ENCODE measurements around the gene KLHL33. TPM values are rescaled to one million over a fixed set of nuclear protein-coding genes. Genes with fewer than 3 reads are reported as not detected.
"Not testable (repeated sequence)": the region's sequence is repeated elsewhere in the genome, so short reads cannot be mapped to it uniquely, and the experiment has no call there.

KLHL33 gene
- total and polyA plus RNA-seq, 10 of the 15 experiments (the other 5 are each of a cell fraction or from before 2014, with no cell fraction given), result 0.01 to 0.16 (median 0.04) TPM; not detected in 5

DNA sequence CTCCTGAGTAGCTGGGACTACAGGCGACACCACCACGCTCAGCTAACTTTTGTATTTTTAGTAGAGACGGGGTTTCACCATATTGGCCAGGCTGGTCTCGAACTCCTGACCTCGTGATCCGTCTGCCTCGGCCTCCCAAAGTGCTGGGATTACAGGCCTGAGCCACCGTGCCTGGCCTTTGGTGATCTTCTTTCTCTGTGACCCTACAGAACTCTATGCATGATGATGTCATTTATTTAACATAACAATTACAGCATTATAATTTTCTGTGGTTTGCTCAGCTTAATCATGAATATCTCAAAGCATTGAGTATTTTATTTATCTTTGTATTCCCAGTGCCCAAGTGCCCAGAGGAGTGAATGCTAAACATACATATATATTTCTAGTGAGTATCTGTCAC, 16.9 kb upstream of the KLHL33 start:
- CTCF ChIA-PET, result interaction anchor here (0.6 to 4.7 kb wide), 7 partner anchors 9 to 220 kb away, joined by 3 to 48 read pairs (median 4); partner anchors contain the start of gene TEP1
- ATAC-seq; BruUV-seq (replicated peaks); H3K9me3 ChIP-seq (replicated peaks; ENCODE audit: control insufficient read depth, insufficient read depth, low read length); DNase-seq (ENCODE audit: low read depth, low spot score); H3K27me3 ChIP-seq (replicated peaks in 1 of 2; ENCODE audit: control insufficient read depth in 2 of 2, insufficient read depth in 2 of 2, low read length in 1 of 2); H3K9ac ChIP-seq (ENCODE audit: control insufficient read depth, insufficient read depth, low read length); H3K27ac ChIP-seq (ENCODE audit: control insufficient read depth, insufficient read depth); H3K4me3 ChIP-seq; H2AFZ ChIP-seq (ENCODE audit: control insufficient read depth, low read depth, low read length); intact Hi-C loops (cut with micrococcal nuclease; ENCODE audit: unreplicated experiment); H3K4me1 ChIP-seq (ENCODE audit: control insufficient read depth, insufficient read depth, low read length); H4K20me1 ChIP-seq (ENCODE audit: control insufficient read depth, insufficient read depth); FAIRE-seq: not testable (repeated sequence)
- H3K36me3 ChIP-seq (ENCODE audit: control insufficient read depth in 2 of 2, insufficient read depth in 2 of 2, low read length in 1 of 2), result peaks cover 9 to 44% of the 10 kb centered on the region in 2 experiments; a peak in 3 of 4 replicates
- peak overlapping the region; percentile 67 for H3K4me2 ChIP-seq (ENCODE audit: control insufficient read depth, insufficient read depth)
- H3K79me2 ChIP-seq (ENCODE audit: control insufficient read depth, insufficient read depth, low read length), result peaks cover 39% of the 10 kb centered on the region
- SMC1A ChIA-PET (ENCODE audit: uncharacterized antibody, unreplicated experiment), result interaction anchor here (0.8 to 1.0 kb wide), 4 partner anchors 12 to 38 kb away, joined by 3 to 4 read pairs (median 3); no protein-coding TSS in a partner anchor
- POLR2A ChIA-PET, result interaction anchor here (1.2 kb wide), 1 partner anchor 9 kb away, joined by 3 read pairs; the partner anchor contains the start of gene PIP4P1
- peak; percentile 60 for TF ChIP-seq ATF7 (IDR thresholded peaks at IDR 0.05; ENCODE audit: low read depth)
- RAD21 ChIA-PET (ENCODE audit: unreplicated experiment), result interaction anchor here (1.3 kb wide), 1 partner anchor 37 kb away, joined by 3 read pairs; no protein-coding TSS in a partner anchor
- WGBS (ENCODE audit: insufficient coverage, insufficient replicate concordance, low lambda C conversion rate, missing lambda C conversion rate), result 88% methylated on average over 8 of the region's 8 CpGs
- in situ Hi-C loops (cut with MboI), result loop anchor here (5.0 kb wide), 1 partner anchor 36 kb away; no protein-coding TSS in a partner anchor

DNA sequence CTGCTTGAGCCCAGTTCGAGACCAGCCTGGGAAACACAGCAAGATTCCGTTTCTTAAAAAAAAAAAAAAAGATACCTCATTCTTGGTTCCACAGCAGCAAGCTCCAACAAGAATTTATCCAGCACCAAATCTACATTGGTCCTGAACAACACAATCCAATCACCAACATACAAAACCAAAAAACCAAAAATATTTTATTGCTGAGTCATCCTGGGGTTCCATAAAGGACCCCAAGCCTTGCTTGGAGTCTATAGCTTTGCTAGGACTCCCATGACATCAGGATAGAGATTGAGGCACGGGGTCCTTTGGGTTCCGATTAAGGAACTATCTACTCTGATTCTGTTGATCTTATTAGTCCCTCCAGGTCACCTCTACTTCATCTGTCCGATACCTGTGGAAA, 10.9 kb upstream of the KLHL33 start:
- no peaks in the 10 kb centered on the region for H4K20me1 ChIP-seq (ENCODE audit: control insufficient read depth, insufficient read depth)
- WGBS (ENCODE audit: insufficient coverage, insufficient replicate concordance, low lambda C conversion rate, missing lambda C conversion rate), result 94% methylated on average over 5 of the region's 5 CpGs
- intact Hi-C loops (cut with micrococcal nuclease; ENCODE audit: unreplicated experiment), result no loop called here
- no peaks in the 10 kb centered on the region for H3K4me1 ChIP-seq (ENCODE audit: control insufficient read depth, insufficient read depth, low read length)
- ChIA-PET CTCF (interaction anchor here (0.8 kb wide), 1 partner anchor 12 kb away, joined by 3 read pairs; no protein-coding TSS in a partner anchor), POLR2A (no interaction called here), RAD21 (ENCODE audit: unreplicated experiment) (no interaction called here), SMC1A (ENCODE audit: uncharacterized antibody, unreplicated experiment) (no interaction called here)
- no peaks in the 10 kb centered on the region for H3K79me2 ChIP-seq (ENCODE audit: control insufficient read depth, insufficient read depth, low read length)
- H3K4me2 ChIP-seq (ENCODE audit: control insufficient read depth, insufficient read depth), result no peak overlapping the region
- no TSS peak for BruUV-seq (replicated peaks)
- H3K9ac ChIP-seq (ENCODE audit: control insufficient read depth, insufficient read depth, low read length), result no peak overlapping the region
- H3K27me3 ChIP-seq (replicated peaks in 1 of 2; ENCODE audit: control insufficient read depth in 2 of 2, insufficient read depth in 2 of 2, low read length in 1 of 2), result no peaks in the 10 kb centered on the region
- ATAC-seq (no peak), FAIRE-seq (no peak), DNase-seq (ENCODE audit: low read depth, low spot score) (no peak)
- no peak overlapping the region for H2AFZ ChIP-seq (ENCODE audit: control insufficient read depth, low read depth, low read length)
- in situ Hi-C loops (cut with MboI), result no loop called here
- TF ChIP-seq YBX1 (IDR thresholded peaks at IDR 0.05) (no peak), YY1 (IDR thresholded peaks at IDR 0.05; ENCODE audit: low read depth, low read length) (no peak), POLR2AphosphoS2 (IDR thresholded peaks at IDR 0.05; ENCODE audit: low read depth, low read length) (no peak), PAX5 (IDR thresholded peaks at IDR 0.05; ENCODE audit: borderline replicate concordance, low read depth, low read length) (no peak), MTA3 (IDR thresholded peaks at IDR 0.05; ENCODE audit: borderline replicate concordance, low read length) (no peak), RBBP5 (conservative IDR thresholded peaks at IDR 0.05) (no peak), RELA (IDR thresholded peaks at IDR 0.05; ENCODE audit: borderline replicate concordance, partially characterized antibody) (no peak), ZNF24 (IDR thresholded peaks at IDR 0.05) (no peak)
- TF ChIP-seq, protein P1, sequence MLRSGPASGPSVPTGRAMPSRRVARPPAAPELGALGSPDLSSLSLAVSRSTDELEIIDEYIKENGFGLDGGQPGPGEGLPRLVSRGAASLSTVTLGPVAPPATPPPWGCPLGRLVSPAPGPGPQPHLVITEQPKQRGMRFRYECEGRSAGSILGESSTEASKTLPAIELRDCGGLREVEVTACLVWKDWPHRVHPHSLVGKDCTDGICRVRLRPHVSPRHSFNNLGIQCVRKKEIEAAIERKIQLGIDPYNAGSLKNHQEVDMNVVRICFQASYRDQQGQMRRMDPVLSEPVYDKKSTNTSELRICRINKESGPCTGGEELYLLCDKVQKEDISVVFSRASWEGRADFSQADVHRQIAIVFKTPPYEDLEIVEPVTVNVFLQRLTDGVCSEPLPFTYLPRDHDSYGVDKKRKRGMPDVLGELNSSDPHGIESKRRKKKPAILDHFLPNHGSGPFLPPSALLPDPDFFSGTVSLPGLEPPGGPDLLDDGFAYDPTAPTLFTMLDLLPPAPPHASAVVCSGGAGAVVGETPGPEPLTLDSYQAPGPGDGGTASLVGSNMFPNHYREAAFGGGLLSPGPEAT (IDR thresholded peaks at IDR 0.05; ENCODE audit: low read depth), result no peak
- TF ChIP-seq, protein P2, sequence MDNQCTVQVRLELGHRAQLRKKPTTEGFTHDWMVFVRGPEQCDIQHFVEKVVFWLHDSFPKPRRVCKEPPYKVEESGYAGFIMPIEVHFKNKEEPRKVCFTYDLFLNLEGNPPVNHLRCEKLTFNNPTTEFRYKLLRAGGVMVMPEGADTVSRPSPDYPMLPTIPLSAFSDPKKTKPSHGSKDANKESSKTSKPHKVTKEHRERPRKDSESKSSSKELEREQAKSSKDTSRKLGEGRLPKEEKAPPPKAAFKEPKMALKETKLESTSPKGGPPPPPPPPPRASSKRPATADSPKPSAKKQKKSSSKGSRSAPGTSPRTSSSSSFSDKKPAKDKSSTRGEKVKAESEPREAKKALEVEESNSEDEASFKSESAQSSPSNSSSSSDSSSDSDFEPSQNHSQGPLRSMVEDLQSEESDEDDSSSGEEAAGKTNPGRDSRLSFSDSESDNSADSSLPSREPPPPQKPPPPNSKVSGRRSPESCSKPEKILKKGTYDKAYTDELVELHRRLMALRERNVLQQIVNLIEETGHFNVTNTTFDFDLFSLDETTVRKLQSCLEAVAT (IDR thresholded peaks at IDR 0.05), result no peak
- TF ChIP-seq, protein P3, sequence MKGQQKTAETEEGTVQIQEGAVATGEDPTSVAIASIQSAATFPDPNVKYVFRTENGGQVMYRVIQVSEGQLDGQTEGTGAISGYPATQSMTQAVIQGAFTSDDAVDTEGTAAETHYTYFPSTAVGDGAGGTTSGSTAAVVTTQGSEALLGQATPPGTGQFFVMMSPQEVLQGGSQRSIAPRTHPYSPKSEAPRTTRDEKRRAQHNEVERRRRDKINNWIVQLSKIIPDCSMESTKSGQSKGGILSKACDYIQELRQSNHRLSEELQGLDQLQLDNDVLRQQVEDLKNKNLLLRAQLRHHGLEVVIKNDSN (IDR thresholded peaks at IDR 0.05; ENCODE audit: borderline replicate concordance, extremely low read length, insufficient read depth, low read depth, low read length), result no peak
- peaks cover 2 to 35% of the 10 kb centered on the region in 2 experiments; a peak in 3 of 4 replicates for H3K36me3 ChIP-seq (ENCODE audit: control insufficient read depth in 2 of 2, insufficient read depth in 2 of 2, low read length in 1 of 2)
- no peaks in the 10 kb centered on the region for H3K9me3 ChIP-seq (replicated peaks; ENCODE audit: control insufficient read depth, insufficient read depth, low read length)
- no peak overlapping the region for H3K27ac ChIP-seq (ENCODE audit: control insufficient read depth, insufficient read depth)
- H3K4me3 ChIP-seq, result no peak overlapping the region

All from GM12878 (cell line).